GM21528 (cell line): Measurements from ENCODE around the gene TMEM243.
"Not testable (repeated sequence)": the region's sequence is repeated elsewhere in the genome, so short reads cannot be mapped to it uniquely, and the experiment has no call there.

Source experiments
- ATAC-seq: cut with Tn5 transposase; IDR thresholded peaks from one replicate; pipeline ENCODE4 v1.9.1; 2021; ENCODE audit warnings: mild to moderate bottlenecking, moderate library complexity; ENCODE audit not compliant: unreplicated experiment, low FRiP score

The TMEM243 gene, protein sequence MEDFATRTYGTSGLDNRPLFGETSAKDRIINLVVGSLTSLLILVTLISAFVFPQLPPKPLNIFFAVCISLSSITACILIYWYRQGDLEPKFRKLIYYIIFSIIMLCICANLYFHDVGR

DNA sequence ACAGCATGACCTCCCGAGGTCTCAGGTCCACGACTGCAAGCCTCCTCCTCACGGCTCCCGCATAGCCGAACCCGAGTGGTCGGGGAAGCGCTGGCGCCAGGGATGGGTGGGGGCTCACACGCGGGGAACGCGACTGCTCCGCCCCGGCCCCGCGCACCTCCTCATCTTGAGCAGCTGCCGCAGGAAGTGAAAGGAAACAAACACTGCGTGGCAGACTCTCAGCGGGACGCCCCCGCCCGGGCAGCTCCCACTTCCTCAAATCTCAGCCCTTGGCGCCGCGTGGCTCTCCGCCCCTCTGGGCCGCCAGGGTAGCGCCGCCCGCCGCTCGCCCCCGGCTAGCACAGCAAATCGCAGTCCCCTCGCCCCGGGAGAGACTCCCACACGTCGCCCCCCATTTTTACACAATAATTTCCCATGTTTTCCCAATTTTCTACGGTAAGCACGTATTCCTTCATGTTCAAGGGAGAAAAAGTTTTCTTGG is at the start of gene TMEM243:
Gene TMEM243, minus strand, starts transcription at position 188 of the 481 bp plus-strand sequence. CDS start 229 bp downstream, outside the sequence.
- ATAC-seq = peak; percentile 55

DNA sequence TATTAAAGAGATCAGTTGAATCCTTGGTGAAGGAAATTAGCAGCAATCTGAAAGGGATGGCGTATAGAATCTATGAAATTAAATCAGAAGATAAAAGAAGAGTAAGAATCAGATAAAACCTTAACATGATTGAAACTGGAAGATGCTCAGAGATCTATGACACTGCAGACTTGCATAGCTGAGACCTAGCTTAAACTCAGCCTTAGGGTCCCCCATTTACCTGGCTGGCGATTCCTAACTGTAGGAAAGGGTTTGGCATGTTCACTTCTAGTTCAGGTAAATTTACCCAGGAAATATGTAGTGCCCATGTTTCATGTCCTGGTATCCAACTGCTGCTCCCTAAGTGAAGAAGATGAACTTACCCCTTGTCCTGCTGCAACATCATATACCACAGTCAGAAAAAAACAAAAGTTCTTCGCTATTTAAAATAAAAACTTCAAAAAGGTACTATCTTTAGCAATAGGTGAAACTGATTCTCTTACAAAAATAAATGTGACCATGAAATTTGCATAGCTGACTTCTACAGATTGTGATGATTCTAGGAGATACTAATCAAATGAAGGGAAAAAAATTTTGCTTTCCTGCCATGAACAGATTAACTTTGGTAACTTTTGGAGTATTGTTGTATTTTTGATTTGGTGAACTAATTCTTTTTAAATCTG is 47.8 kb upstream of the TMEM243 start:
- peak; percentile 85 for ATAC-seq

DNA sequence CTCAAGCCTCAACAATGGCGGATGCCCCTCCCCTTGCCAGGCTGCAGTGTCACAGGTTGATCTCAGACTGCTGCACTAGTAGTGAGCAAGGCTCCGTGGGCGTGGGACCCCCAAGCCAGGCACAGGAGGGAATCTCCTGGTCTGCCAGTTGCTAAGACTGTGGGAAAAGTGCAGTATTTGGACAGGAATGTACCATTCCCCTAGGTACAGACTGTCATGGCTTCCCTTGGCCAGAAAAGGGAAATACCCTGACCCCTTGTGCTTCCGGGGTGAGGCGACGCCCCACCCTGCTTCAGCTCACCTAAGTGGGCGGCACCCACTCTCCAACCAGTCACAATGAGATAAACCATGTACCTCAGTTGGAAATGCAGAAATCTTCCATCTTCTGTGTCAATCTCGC is 44.0 kb upstream of the TMEM243 start:
- no peak for ATAC-seq

DNA sequence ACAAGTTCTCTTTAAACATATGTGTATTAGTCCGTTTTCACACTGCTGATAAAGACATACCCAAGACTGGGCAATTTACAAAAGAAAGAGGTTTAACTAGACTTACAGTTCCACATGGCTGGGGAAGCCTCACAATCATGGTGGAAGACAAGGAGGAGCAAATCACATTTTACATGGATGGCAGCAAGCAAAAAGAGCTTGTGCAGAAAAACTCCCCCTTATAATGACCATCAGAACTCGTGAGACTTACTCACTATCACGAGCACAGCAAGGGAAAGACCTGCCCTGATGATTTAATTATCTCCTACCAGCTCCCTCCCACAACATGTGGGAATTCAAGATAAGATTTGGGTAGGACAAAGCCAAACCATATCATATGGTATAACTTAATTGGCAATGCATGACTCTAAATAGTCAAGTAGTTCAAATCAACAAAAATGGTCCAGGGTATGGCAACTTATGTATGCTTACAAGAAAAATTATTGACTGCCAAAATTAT is 34.1 kb upstream of the TMEM243 start:
- ATAC-seq = no peak

DNA sequence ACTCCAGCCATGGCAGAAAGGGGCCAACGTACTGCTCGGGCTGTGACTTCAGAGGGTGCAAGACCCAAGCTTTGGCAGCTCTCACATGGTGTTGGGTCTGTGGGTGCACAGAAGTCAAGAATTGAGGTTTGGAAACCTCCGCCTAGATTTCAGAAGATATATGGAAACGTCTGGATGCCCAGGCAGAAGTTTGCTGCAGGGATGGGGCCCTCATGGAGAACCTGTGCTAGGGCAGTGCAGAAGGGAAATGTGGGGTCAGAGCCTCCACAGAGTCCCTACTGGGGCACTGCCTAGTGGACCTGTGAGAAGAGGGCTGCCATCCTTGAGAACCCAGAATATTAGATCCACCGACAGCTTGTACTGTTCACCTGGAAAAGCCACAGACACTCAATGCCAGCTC is 26.1 kb upstream of the TMEM243 start:
- not testable (repeated sequence) for ATAC-seq

DNA sequence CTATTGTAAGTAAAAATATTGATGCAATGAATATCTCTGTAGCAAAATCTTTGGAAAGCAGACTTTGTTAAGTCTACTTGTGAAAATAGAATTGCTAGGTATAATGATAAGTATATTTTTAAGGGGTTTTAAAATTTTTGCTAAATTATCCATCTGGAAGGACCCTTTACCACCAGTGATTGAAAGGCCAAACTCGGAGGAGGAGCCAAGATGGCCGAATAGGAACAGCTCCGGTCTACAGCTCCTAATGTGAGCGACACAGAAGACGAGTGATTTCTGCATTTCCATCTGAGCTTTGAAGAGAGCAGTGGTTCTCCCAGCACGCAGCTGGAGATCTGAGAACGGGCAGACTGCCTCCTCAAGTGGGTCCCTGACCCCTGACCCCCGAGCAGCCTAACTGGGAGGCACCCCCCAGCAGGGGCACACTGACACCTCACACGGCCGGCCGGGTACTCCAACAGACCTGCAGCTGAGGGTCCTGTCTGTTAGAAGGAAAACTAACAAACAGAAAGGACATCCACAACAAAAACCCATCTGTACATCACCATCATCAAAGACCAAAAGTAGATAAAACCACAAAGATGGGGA is 19.0 kb upstream of the TMEM243 start:
- not testable (repeated sequence) for ATAC-seq

DNA sequence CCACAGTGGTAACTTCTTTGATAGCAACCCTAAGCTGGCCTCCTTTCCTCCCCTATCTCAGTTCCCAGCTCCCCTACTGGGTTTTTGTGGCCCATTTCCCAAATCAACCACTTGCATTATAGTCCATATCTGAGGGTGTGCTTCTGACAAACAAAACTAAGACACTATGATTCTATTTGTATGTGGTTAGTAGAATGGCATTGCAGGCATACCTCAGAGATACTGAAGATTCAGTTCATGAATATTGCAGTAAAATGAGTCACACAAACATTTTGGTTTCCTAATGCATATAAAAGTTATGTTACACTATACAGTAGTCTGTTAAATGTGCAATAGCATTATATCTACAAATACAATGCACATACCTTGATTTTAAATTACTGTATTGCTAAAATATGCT is 15.4 kb upstream of the TMEM243 start:
- no peak for ATAC-seq

DNA sequence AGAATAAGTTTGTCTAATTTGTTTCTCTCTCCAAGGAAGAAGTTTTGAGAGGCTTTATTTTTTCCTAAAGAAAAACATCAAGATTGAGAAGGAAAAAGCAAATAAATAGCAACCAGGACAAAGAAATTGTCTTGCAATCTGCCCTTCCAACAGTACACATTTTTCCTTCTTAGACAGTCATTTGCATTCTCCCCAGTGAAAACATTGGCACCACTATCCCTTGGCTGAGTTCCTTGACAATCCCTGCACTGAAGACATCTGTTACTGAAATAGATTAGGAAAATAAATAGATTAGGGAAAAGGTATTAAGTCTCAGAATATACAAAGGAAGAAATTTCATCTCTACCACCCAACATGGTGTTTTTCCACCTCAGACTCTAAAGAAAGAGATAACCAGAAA is 12.2 kb upstream of the TMEM243 start:
- no peak for ATAC-seq

DNA sequence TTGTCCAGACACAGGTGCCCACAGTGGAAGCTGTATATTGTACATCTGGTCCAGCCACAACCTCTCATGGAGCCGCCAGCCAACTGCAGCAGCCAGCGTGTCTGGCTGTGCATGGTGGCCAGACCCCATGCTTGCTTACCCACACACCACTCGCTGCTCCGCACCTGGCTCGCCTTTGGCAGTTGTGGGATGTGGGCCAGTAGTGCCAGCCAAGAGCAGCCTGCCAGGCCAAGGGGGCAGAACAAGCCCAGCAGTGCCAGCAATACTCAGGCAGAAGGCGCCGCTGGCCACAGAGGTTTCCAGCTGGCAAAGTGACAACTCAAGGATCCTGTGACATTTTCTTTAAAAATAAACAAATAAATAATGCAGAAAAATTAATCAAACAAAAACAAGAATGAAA is 11.7 kb upstream of the TMEM243 start:
- no peak for ATAC-seq

DNA sequence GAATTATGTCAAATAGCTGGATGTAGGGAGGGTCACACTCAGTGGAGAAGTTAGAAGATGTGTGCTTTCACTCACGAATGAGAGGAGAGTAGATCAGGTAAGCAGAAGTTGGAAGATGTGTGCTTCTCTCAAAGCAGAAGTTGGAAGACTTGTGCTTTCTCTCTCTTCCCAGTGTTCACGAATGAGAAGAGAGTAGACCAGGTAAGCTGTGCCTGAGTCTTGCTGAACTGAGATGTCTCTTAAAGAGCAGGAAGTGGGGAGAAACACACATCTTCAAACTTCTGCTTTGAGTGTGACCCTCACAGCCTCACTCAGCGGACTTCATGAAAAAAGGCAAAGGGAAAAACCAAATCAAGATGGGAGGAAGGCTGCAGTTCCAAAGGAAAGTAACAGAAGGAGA is 7.0 kb upstream of the TMEM243 start:
- peak; percentile 46 for ATAC-seq

DNA sequence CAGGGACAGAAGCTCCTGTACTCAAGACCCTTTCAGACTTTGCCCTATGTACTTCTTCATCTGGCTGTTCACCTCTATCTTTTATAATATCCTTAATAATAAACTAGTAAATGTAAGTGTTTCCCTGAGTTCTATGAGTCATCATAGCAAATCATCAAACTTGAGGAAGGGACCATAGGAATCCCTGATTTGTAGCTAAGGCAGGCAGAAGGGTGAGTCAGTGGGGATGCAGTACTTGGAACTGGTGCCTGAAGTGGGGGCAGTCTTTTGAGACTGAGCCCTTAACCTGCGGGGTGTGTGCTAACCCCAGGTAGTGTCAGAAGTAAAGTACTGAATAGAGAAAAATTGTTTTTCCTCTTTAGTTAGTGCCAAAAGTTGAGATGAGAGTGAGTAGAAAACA is 6.2 kb upstream of the TMEM243 start:
- ATAC-seq = no peak

DNA sequence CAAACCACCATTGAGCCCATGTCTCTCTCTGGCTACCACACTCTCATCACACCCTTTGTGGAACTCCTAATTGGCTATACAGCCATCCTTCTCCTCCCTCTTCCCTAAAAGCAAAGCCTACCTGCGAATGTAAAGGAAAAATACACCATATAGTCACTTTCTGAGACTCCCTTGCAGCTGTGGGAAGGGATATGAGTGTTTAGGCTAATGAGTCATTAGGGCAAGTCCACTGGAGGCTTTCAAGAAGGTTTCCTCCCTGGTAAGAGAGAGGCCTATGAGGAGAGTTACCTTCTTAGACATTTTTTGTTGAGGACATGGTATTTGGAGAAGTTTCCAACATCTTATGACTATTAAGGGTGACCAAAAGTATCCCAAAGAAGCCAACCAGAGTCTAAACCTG is 4.1 kb upstream of the TMEM243 start:
- no peak for ATAC-seq

DNA sequence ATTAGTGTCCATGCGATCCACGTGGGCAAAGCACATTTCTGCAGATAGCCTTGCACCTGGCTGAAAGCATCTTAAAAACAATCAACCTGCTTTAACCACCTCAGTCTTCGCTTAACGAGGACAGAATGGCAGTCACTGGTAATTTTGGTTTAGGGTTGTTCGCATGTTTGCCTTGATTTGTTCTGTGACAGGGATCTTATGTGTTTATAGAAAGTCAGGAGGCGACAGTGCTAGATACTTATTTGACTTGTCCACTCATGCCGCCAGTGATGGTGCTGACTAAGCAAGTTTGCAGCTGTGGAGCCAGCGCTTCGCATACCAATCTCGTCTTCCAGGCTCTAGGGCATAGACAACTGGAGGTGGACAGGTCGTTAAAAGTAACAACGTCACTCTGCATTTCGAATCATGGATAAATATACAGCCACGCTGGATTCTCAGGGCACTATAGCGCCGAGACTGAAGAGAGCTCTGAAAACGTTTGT is 1.2 kb upstream of the TMEM243 start:
- ATAC-seq = no peak

DNA sequence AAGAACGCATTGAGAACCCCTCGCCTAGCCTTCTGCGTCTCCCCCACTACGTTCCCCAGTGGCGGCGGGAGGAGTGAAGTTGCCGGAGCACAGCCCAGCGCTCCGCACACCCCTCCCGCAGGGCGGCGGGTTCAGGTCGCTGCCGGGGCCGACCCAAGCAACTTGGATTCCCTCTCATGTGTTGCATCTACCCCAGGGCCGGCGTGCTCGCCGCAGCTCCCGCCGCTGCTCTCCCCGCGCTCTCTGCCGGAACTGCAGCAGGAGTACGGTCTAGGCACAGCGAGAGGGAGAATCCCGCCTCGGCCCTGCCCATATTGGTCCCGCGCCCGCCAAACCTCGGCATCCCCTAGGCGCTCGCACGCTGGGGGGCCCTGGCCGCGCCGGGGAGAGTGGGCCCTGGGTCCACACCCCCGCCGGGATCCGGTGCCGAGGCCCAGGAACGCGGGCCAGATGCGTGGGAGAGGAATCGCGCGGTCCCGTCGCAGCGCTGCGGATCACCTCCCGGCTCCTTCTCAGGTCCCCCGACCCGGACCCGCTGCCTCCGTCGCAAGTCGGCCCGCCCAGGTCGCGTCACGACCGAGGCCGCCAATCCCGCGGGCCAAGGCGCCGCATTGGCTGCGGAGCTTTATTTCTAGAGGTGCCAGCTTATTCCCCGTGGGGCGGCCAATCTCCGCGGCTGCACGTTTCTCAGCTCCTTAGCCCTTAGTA is 648 bp upstream of the TMEM243 start:
- peak; percentile 38 for ATAC-seq

DNA sequence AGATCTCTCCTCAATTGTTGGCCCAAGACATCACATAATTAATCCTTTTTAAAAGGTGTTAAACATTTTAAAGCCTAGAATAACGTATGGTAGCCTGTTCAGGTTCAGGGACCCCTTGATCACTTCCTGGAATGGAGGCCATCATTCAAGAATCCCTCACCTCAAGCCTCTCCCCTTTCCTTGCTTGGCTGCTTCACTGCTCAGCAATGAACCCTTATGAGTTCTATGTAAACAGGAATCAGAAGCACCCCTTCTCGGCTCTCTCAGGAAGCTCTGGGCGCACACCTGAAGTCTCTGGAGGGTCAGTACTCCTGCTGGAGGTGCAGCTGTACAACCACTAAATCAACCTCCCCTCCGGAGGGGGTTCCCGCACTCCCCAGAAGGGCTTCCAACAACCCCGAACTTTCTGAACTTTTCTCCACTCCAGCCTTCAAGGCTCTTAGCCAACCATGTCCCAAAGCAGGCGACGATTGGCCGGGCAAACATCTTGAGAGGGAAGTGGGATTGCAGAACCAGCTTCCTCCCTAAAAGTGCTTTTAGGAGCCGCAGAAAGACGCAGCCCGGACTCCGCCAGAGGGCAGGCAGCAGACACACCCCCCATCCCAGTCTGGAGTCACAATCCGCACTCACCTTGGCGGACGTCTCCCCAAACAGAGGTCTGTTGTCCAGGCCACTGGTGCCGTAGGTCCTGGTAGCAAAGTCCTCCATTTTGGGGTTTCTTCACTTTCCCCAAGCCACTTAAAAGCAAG is 562 bp downstream of the TMEM243 start:
- peak; percentile 14 for ATAC-seq

DNA sequence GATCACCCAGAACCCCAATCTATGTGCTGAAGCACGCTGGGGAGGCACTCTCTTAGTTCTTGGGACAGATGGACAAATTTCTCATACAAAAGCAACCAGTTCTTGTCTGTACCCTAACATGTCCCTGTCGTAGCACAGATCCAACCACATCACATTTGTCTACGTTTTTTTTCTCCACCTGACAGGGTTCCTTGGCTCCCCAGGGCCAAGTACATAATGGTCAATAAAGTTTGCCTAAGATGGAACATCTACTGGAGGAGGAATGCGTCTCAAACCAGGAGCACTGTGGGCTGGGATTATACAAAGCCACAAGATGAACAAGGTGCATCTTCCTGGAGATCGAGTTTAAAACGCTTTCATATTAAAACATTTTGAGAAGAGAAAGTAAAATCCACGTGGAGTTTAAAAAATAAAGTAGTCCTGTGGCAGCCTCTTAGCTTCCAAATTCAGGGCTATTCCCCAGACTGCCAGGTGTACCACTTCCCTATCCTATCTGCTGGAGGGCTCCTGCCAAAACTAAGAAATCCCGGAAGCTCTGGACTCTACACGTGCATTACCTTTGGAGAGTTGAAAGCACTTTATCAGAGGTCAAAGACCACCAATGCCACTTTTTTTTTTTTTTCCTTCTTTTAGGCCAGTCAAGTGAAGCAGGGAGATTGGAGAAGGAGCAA is 1.4 kb downstream of the TMEM243 start:
- ATAC-seq = no peak

DNA sequence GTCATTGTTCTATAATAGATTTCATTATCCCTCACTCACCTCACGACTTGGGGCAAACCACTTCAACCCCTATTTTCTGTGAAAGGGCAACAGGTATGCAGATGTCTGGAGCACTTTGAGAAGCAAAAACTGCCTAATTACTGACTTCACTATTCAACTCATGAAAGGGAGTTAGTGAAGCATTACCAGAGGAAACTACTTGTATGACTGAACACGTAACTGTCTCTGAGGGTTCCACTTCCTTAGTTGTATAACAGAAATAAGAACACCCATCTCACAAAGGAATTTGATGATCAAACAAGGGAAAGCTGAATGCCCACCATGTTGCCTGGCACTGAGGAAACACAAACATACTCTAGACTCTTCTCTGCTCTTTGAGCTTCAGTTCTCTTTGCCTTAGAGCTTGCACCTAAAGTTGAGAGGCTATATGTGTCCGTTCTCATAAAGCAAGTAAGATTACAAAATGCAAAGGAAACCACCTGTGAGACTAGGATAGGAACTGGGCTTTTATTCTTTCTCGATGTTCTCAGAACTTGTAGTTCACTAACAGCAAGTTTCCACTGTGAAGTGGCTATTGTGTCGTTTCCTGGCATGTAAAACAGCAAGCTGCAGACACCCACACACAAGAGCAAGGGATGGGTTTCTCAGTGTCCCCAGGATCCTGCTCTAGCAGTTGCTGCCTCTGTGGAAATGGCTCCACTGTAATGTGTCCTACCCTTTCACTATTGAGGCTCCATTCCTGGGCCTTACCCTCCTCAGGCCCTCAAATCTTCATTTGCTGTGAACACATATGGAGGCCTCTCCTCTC is 2.6 kb downstream of the TMEM243 start:
- ATAC-seq = peak; percentile 64

DNA sequence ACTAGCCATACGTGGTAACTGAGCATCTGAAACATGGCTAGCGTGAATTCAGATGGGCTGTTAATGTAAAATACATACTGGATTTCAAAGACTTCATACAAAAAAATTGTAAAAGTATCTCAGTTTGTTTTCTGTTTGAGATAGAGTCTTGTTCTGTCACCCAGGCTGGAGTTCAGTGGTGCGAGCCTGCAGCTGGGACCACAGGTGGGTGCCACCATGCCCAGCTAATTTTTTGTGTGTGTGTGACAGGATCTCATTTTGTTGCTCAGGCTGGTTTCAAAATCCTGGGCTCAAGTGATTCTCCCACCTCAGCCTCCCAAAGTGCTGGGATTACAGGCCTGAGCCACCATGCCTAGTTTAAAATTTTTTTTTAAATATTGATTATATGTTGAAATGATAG is 4.5 kb downstream of the TMEM243 start:
- no peak for ATAC-seq

DNA sequence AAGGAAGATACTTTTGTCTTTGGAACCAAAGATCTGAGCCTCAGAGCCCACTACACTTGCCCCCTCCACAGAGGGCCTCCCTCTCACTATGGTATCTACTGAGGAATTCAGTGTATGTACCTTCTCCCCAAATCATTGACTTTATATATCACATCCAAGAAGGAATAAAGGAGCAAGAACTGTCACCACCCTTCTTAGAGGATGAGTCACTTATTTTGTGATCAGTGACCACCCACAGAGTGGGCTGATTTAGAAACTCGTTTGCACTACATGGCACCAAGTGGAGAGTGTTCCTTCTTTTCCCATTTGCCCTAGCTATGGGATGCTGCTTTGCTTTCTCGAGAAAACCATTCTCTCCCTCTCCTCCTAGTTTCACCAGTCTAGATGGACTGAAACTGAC is 5.7 kb downstream of the TMEM243 start:
- ATAC-seq = no peak
